OCI-M2 (cell line): Measurements from ENCODE around the gene TSPY1.
"Not testable (repeated sequence)": the region's sequence is repeated elsewhere in the genome, so short reads cannot be mapped to it uniquely, and the experiment has no call there.

ENCODE experiments used
- DNase-seq: peaks from one replicate; lab custom pipeline; 2025; ENCODE audit not compliant: unreplicated experiment; lab: John Stamatoyannopoulos, UW

Gene TSPY1, protein sequence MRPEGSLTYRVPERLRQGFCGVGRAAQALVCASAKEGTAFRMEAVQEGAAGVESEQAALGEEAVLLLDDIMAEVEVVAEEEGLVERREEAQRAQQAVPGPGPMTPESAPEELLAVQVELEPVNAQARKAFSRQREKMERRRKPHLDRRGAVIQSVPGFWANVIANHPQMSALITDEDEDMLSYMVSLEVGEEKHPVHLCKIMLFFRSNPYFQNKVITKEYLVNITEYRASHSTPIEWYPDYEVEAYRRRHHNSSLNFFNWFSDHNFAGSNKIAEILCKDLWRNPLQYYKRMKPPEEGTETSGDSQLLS

DNA sequence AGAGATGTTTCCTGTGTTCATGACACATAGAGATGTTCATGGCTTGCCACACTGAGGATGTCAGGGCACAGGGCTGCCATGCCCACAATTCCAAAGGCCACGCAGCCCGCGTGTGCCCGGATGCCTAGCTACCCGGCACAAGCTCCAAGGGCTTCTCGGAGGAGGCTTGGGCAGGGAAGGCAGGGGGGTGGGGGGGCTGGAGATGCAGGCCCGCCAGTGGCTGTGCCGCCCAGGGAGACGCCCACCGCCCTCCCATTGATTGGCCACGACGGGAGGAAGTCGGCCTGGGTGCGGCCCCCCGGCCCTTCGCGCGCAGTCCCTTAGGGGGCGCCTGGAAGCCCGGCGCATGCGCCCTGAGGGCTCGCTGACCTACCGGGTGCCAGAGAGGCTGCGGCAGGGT, at the start of gene TSPY1:
TSPY1 (plus strand) TSS at position 301 of the 400 bp plus-strand sequence; CDS start at position 347, 46 bp downstream.
- DNase-seq = not testable (repeated sequence)

DNA sequence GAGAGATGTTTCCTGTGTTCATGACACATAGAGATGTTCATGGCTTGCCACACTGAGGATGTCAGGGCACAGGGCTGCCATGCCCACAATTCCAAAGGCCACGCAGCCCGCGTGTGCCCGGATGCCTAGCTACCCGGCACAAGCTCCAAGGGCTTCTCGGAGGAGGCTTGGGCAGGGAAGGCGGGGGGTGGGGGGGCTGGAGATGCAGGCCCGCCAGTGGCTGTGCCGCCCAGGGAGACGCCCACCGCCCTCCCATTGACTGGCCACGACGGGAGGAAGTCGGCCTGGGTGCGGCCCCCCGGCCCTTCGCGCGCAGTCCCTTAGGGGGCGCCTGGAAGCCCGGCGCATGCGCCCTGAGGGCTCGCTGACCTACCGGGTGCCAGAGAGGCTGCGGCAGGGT, 20.2 kb downstream of the TSPY1 start, which contains the start of gene TSPY9:
TSPY9 (plus strand) TSS at position 301 of the 400 bp plus-strand sequence; CDS start at position 347, 46 bp downstream.
- DNase-seq = not testable (repeated sequence)

DNA sequence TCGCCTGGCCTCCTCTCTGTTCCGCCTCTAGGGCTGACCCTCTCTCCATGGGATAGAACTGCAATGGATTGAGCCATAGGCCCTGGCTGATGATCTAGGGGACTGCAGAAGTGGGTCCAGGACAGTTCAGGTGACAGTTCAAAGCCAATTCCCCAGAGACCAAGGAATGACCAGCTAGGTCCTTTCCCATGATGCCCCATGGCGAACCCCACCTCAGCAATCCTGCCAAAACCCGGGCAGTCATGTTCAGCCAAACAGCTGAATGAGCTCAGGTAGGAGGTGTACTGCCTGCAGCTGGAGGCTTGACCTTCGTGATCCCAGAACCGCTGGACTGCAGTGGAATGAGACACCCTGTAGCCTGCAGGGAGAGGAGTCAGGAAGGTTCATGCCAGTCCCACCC, 37.6 kb downstream of the TSPY1 start:
- not testable (repeated sequence) for DNase-seq

DNA sequence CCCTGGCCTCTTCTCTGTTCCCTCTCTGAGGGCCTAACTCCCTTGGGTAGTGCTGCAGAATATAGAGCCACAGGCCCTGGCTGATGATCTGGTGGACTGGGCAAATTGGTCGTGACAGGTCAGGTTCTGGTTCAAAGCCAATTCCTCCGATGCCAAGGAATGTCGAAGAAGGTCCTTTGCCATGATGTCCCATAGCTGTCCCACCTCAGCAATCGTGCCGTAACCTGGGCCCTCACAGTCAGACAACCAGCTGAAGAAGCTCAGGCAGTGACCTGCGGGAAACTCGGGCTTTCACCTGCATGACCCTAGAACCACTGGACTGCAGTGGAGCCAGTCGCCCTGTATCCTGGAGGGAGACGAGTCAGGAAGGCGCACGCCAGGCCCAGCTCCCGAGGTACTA, 49.5 kb downstream of the TSPY1 start:
- DNase-seq = not testable (repeated sequence)
